IMR-90 (cell line): ENCODE data around the gene ROBO1. TPM values are rescaled to one million over a fixed set of nuclear protein-coding genes. Genes with fewer than 3 reads are reported as not detected.

Experiments
- ATAC-seq: fragments of 200-7000 bp; cut with Tn5 transposase; 2 replicates; pipeline ENCODE4 v1.9.1; 2020; ENCODE audit warnings: low read depth, mild to moderate bottlenecking, moderate library complexity
- BruUV-seq: library from RNA; stranded (reverse); fragments of 400-500 nt; replicated peaks from 2 replicates; lab custom pipeline; 2021; lab: Mats Ljungman, UMichigan
- CTCF ChIA-PET: fragments of 300-600 bp; formaldehyde crosslinking; extraction: SDS; loops from one replicate; lab custom pipeline; 2021; ENCODE audit warnings: antibody characterized with exemption; lab: Yijun Ruan, JAX
- POLR2A ChIA-PET: fragments of 300-600 bp; sonication (Branson Sonifier 250); formaldehyde crosslinking; loops from one replicate; lab custom pipeline; 2022; ENCODE audit warnings: antibody characterized with exemption; ENCODE audit not compliant: unreplicated experiment; lab: Charles Lee
- DNase-seq: peaks from one replicate; pipeline ENCODE4 v3.0.0; 2013
- H2AFZ ChIP-seq: replicated peaks from 2 replicates; pipeline ENCODE3; 2013; ENCODE audit warnings: low read length, mild to moderate bottlenecking; ENCODE audit not compliant: poor library complexity
- H2AK5ac ChIP-seq: 2 replicates; pipeline ENCODE4 v1.6.1; 2013; ENCODE audit warnings: low read depth, low read length, inconsistent platforms
- H2AK9ac ChIP-seq: replicated peaks from 2 replicates; pipeline ENCODE3; 2013; ENCODE audit warnings: mild to moderate bottlenecking, low read depth, low read length, moderate library complexity; ENCODE audit not compliant: poor library complexity
- H2BK120ac ChIP-seq: 2 replicates; pipeline ENCODE4 v1.6.1; 2013; ENCODE audit warnings: low read depth, low read length, inconsistent platforms
- H2BK15ac ChIP-seq: 3 replicates; pipeline ENCODE4 v1.6.1; 2013; ENCODE audit warnings: low read depth, low read length, inconsistent platforms
- H2BK20ac ChIP-seq: 2 replicates; pipeline ENCODE4 v1.6.1; 2013; ENCODE audit warnings: low read depth, mild to moderate bottlenecking, inconsistent platforms, low read length, moderate library complexity
- H2BK5ac ChIP-seq: 2 replicates; pipeline ENCODE4 v1.6.1; 2013; ENCODE audit warnings: mild to moderate bottlenecking, low read depth, low read length, inconsistent platforms; ENCODE audit not compliant: poor library complexity, severe bottlenecking
- H3K14ac ChIP-seq: replicated peaks from 2 replicates; pipeline ENCODE4 v1.6.1; 2013; ENCODE audit warnings: low read depth, low read length, inconsistent platforms
- H3K18ac ChIP-seq: 2 replicates; pipeline ENCODE4 v1.6.1; 2013; ENCODE audit warnings: low read depth, low read length, control low read depth
- H3K23ac ChIP-seq: 2 replicates; pipeline ENCODE4 v1.6.1; 2013; ENCODE audit warnings: low read depth, low read length, inconsistent platforms
- H3K27ac ChIP-seq: 2 replicates; pipeline ENCODE4 v1.5.1; 2013; ENCODE audit warnings: mild to moderate bottlenecking, control low read depth, low read length; ENCODE audit not compliant: insufficient read depth
- H3K27me3 ChIP-seq: 2 replicates; pipeline ENCODE4 v1.6.1; 2013; ENCODE audit warnings: low read length; ENCODE audit not compliant: control insufficient read depth, insufficient read depth
- H3K36me3 ChIP-seq: 2 replicates; pipeline ENCODE4 v1.6.1; 2013; ENCODE audit warnings: low read length, mixed read lengths; ENCODE audit not compliant: control insufficient read depth, insufficient read depth
- H3K4ac ChIP-seq: 2 replicates; pipeline ENCODE4 v1.6.1; 2013; ENCODE audit warnings: low read depth, low read length, inconsistent platforms
- H3K4me1 ChIP-seq: 2 replicates; pipeline ENCODE4 v1.6.1; 2013; ENCODE audit warnings: low read length, mixed read lengths; ENCODE audit not compliant: control insufficient read depth, insufficient read depth
- H3K4me2 ChIP-seq: 2 replicates; pipeline ENCODE4 v1.6.1; 2013; ENCODE audit warnings: low read depth, mild to moderate bottlenecking, control low read depth, low read length, moderate library complexity
- H3K4me3 ChIP-seq: 2 replicates; pipeline ENCODE4 v1.5.1; 2013; ENCODE audit warnings: low read depth, mild to moderate bottlenecking, control low read depth, low read length, moderate library complexity; ENCODE audit not compliant: insufficient read depth
- H3K56ac ChIP-seq: 2 replicates; pipeline ENCODE4 v1.6.1; 2013; ENCODE audit warnings: low read length, inconsistent platforms; ENCODE audit not compliant: insufficient read depth; ENCODE audit errors: extremely low read depth
- H3K79me1 ChIP-seq, 2 experiments: 2 replicates each; pipeline ENCODE4 v1.6.1; 2013; ENCODE audit warnings: low read length in 2 of 2, inconsistent platforms in 1 of 2, low read depth in 1 of 2
- H3K9ac ChIP-seq: 2 replicates; pipeline ENCODE4 v1.6.1; 2013; ENCODE audit warnings: low read depth, low read length, control low read depth
- H3K9me1 ChIP-seq: 2 replicates; pipeline ENCODE4 v1.6.1; 2013; ENCODE audit warnings: low read length, inconsistent platforms; ENCODE audit not compliant: insufficient read depth
- H3K9me3 ChIP-seq: 2 replicates; pipeline ENCODE4 v1.6.1; 2013; ENCODE audit warnings: low read length; ENCODE audit not compliant: control insufficient read depth, insufficient read depth
- H4K20me1 ChIP-seq: 2 replicates; pipeline ENCODE4 v1.6.1; 2013; ENCODE audit warnings: low read length, inconsistent platforms; ENCODE audit not compliant: insufficient read depth
- H4K5ac ChIP-seq: 2 replicates; pipeline ENCODE4 v1.6.1; 2013; ENCODE audit warnings: mild to moderate bottlenecking, low read depth, low read length, control low read depth
- H4K8ac ChIP-seq, 2 experiments: 2 replicates each; pipeline ENCODE4 v1.6.1; 2013; ENCODE audit warnings: low read depth in 2 of 2, low read length in 2 of 2, control low read depth in 1 of 2, inconsistent platforms in 1 of 2
- H4K91ac ChIP-seq: 2 replicates; pipeline ENCODE4 v1.6.1; 2013; ENCODE audit warnings: low read depth, low read length, inconsistent platforms; ENCODE audit not compliant: insufficient read depth
- BHLHE40 ChIP-seq: fragments of 150-350 bp; IDR thresholded peaks from 2 replicates; pipeline ENCODE4 v1.6.1; 2016; ENCODE audit warnings: mild to moderate bottlenecking, low read depth, low read length
- CHD1 ChIP-seq: IDR thresholded peaks from 2 replicates; pipeline ENCODE4 v1.6.1; 2012; ENCODE audit warnings: low read depth, low read length, improper control_type of control experiment
- ELK1 ChIP-seq: fragments of 150-350 bp; IDR thresholded peaks from 2 replicates; pipeline ENCODE4 v1.6.1; 2016; ENCODE audit warnings: low read depth, mild to moderate bottlenecking, low read length, moderate library complexity, borderline replicate concordance
- FOS ChIP-seq: fragments of 150-350 bp; IDR thresholded peaks from 2 replicates; pipeline ENCODE4 v1.6.1; 2016; ENCODE audit warnings: low read depth, low read length
- MXI1 ChIP-seq: IDR thresholded peaks from 2 replicates; pipeline ENCODE4 v1.6.1; 2012; ENCODE audit warnings: low read depth, mild to moderate bottlenecking, low read length, moderate library complexity, borderline replicate concordance
- POLR2A ChIP-seq: IDR thresholded peaks from 2 replicates; pipeline ENCODE4 v1.6.1; 2012; ENCODE audit warnings: mild to moderate bottlenecking, low read depth, low read length
- RAD21 ChIP-seq: IDR thresholded peaks from 2 replicates; pipeline ENCODE4 v1.6.1; 2012; ENCODE audit warnings: low read length, improper control_type of control experiment
- RCOR1 ChIP-seq: IDR thresholded peaks from 2 replicates; pipeline ENCODE4 v1.6.1; 2012; ENCODE audit warnings: mild to moderate bottlenecking, low read length, improper control_type of control experiment; ENCODE audit not compliant: insufficient replicate concordance
- SMC3 ChIP-seq: fragments of 150-350 bp; IDR thresholded peaks from 2 replicates; pipeline ENCODE4 v1.6.1; 2016; ENCODE audit warnings: low read depth, mild to moderate bottlenecking, antibody characterized with exemption, low read length, moderate library complexity
- USF2 ChIP-seq: fragments of 150-350 bp; IDR thresholded peaks from 2 replicates; pipeline ENCODE4 v1.6.1; 2017; ENCODE audit warnings: mild to moderate bottlenecking, antibody characterized with exemption, low read length, low read depth
- WGBS, 2 experiments: methylation state at CpG; one replicate each; pipeline versions ENCODE4 v1.1.5 to v1.1.7; 2013; ENCODE audit warnings: missing lambda C conversion rate in 2 of 2; ENCODE audit not compliant: insufficient read length in 1 of 2; ENCODE audit errors: extremely low coverage in 2 of 2; 5-methylcytosine and 5-hydroxymethylcytosine counted together
- dilution Hi-C: fragments of 300-500 bp; cut with HindIII; formaldehyde crosslinking; loops from one replicate; pipeline ENCODE4 v1.14.3; 2018; ENCODE audit warnings: low sequenced_read_pairs; ENCODE audit not compliant: unreplicated experiment
- in situ Hi-C: fragments of 300-500 bp; cut with MboI; formaldehyde crosslinking; loops from 3 replicates; pipeline ENCODE4 v1.14.3; 2019; ENCODE audit warnings: low sequenced_read_pairs, inconsistent platforms, mixed read lengths
- intact Hi-C: fragments of 100-400 bp; cut with micrococcal nuclease; formaldehyde crosslinking; loops from 2 replicates; pipeline ENCODE4 v1.10.0; 2022
- polyA plus RNA-seq, 3 experiments: library from polyadenylated mRNA; depleted of rRNA; stranded (reverse); fragments of >200 nt; gene quantifications; 2 replicates each; pipeline ENCODE4 v1.2.3, GENCODE V29; 2012; ENCODE audit warnings: low replicate concordance in 1 of 3
- total RNA-seq: library from RNA; depleted of rRNA; stranded (reverse); fragments of >200 nt; gene quantifications from 2 replicates; pipeline ENCODE4 v1.2.3, GENCODE V29; 2012

The ROBO1 gene
- total and polyA plus RNA-seq, 2 of the 4 experiments (the other 2 are of a cell fraction) = 24.1 to 53.9 TPM

GRCh38 chr3:79002465-79003372 is 765.1 kb downstream of the ROBO1 start:
- Histone ChIP-seq H2AK9ac (no peak overlapping the region), H2BK5ac (no peak overlapping the region), H2BK20ac (no peak overlapping the region), H2AFZ (no peak overlapping the region), H4K8ac (no peak overlapping the region), H3K27me3 (no peaks in the 10 kb centered on the region), H4K91ac (no peak overlapping the region), H2BK120ac (no peak overlapping the region), H3K9me1 (no peaks in the 10 kb centered on the region), H3K9ac (no peak overlapping the region), H3K18ac (no peak overlapping the region), H4K20me1 (no peaks in the 10 kb centered on the region; the same call in 1 of the 2 replicates), H3K79me1 (peaks cover 13% of the 10 kb centered on the region in 2 experiments; a peak in 3 of 4 replicates), H3K14ac (no peak overlapping the region), H3K4ac (no peak overlapping the region), H3K4me1 (no peaks in the 10 kb centered on the region), H3K4me3 (no peak overlapping the region), H2BK15ac (no peak overlapping the region), H3K4me2 (no peak overlapping the region), H2AK5ac (no peak overlapping the region), H3K9me3 (no peaks in the 10 kb centered on the region), H4K5ac (no peak overlapping the region), H3K23ac (no peak overlapping the region), H3K56ac (no peak overlapping the region), H3K36me3 (no peaks in the 10 kb centered on the region), H3K27ac (no peak overlapping the region)
- ATAC-seq (no peak), DNase-seq (no peak)
- POLR2A ChIA-PET = no interaction called here
- in situ Hi-C loops (no loop called here), dilution Hi-C loops (no loop called here), intact Hi-C loops (no loop called here)
- WGBS, 2 experiments = no CpG with 5 or more reads among the region's 4 CpGs
- no TSS peak for BruUV-seq
- CTCF ChIA-PET = no interaction called here
- TF ChIP-seq USF2 (no peak), FOS (no peak), ELK1 (no peak), CHD1 (no peak), BHLHE40 (no peak), MXI1 (no peak), SMC3 (no peak), POLR2A (no peak), RCOR1 (no peak), RAD21 (no peak)
